Naive thymus-derived CD4-positive, alpha-beta T cell (primary cell): ENCODE data around the gene TERT. TPM values are rescaled to one million over a fixed set of nuclear protein-coding genes. Genes with fewer than 3 reads are reported as not detected.
"Not testable (repeated sequence)": the region's sequence is repeated elsewhere in the genome, so short reads cannot be mapped to it uniquely, and the experiment has no call there.

ENCODE experiments used
- ATAC-seq: fragments of 150-1000 bp; cut with Tn5 transposase; 2 replicates; pipeline ENCODE4 v1.10.0; 2021; ENCODE audit warnings: mild to moderate bottlenecking, moderate library complexity
- CTCF ChIA-PET: fragments of 350-600 bp; sonication (Branson Sonifier 250); formaldehyde crosslinking; loops from one replicate; lab custom pipeline; 2021; ENCODE audit warnings: antibody characterized with exemption; lab: Charles Lee
- POLR2A ChIA-PET: fragments of 350-600 bp; sonication (Branson Sonifier 250); formaldehyde crosslinking; loops from one replicate; lab custom pipeline; 2021; ENCODE audit warnings: antibody characterized with exemption, inconsistent platforms; lab: Charles Lee
- DNase-seq, 9 donors: peaks; one replicate each; pipeline versions ENCODE4 v3.0.0 to v3.0.0-alpha.2; 2020 to 2022; ENCODE audit warnings: mixed read lengths in 1 of 9
- H3K27ac ChIP-seq: one replicate; pipeline ENCODE4 v1.7.0; 2013; ENCODE audit warnings: mild to moderate bottlenecking, low read depth, low read length, moderate library complexity
- H3K27me3 ChIP-seq, 2 donors: one replicate each; pipeline ENCODE4 v1.7.0; 2013; ENCODE audit warnings: low read length in 2 of 2, mild to moderate bottlenecking in 2 of 2, moderate library complexity in 2 of 2; ENCODE audit not compliant: control insufficient read depth in 2 of 2, insufficient read depth in 2 of 2
- H3K36me3 ChIP-seq, 3 experiments: 1 replicate in 2 of 3; 2 replicates in 1 of 3; pipeline ENCODE4 v1.7.0; 2013; ENCODE audit warnings: low read length in 3 of 3, mild to moderate bottlenecking in 3 of 3, moderate library complexity in 1 of 3; ENCODE audit not compliant: insufficient read depth in 3 of 3, control insufficient read depth in 2 of 3
- H3K4me1 ChIP-seq, 2 donors: one replicate each; pipeline ENCODE4 v1.7.0; 2013; ENCODE audit warnings: low read length in 2 of 2, mild to moderate bottlenecking in 2 of 2, moderate library complexity in 1 of 2; ENCODE audit not compliant: control insufficient read depth in 2 of 2, insufficient read depth in 2 of 2
- H3K4me3 ChIP-seq: 2 replicates; pipeline ENCODE4 v1.7.0; 2013; ENCODE audit warnings: mild to moderate bottlenecking, low read length
- H3K9me3 ChIP-seq, 3 experiments: 1 replicate in 2 of 3; 2 replicates in 1 of 3; pipeline ENCODE4 v1.7.0; 2013; ENCODE audit warnings: low read length in 3 of 3; ENCODE audit not compliant: control insufficient read depth in 2 of 3
- H3K27ac Mint-ChIP-seq, 9 donors: one replicate each; pipeline ENCODE4 v1.8.0; 2020 to 2022; ENCODE audit warnings: mixed read lengths in 9 of 9, mild to moderate bottlenecking in 8 of 9, moderate library complexity in 5 of 9, inconsistent platforms in 2 of 9
- H3K27me3 Mint-ChIP-seq, 5 donors: one replicate each; pipeline ENCODE4 v1.8.0; 2021 to 2022; ENCODE audit warnings: mixed read lengths in 5 of 5, mild to moderate bottlenecking in 1 of 5
- H3K36me3 Mint-ChIP-seq, 5 donors: one replicate each; pipeline ENCODE4 v1.8.0; 2020 to 2022; ENCODE audit warnings: mixed read lengths in 5 of 5, mild to moderate bottlenecking in 3 of 5, inconsistent platforms in 1 of 5
- H3K4me1 Mint-ChIP-seq, 7 donors: one replicate each; pipeline ENCODE4 v1.8.0; 2020 to 2022; ENCODE audit warnings: mixed read lengths in 7 of 7, mild to moderate bottlenecking in 3 of 7, inconsistent platforms in 1 of 7
- H3K4me3 Mint-ChIP-seq, 10 donors: one replicate each; pipeline ENCODE4 v1.8.0; 2020 to 2022; ENCODE audit warnings: mild to moderate bottlenecking in 10 of 10, mixed read lengths in 10 of 10, moderate library complexity in 6 of 10, inconsistent platforms in 2 of 10
- H3K9me3 Mint-ChIP-seq, 11 donors: one replicate each; pipeline ENCODE4 v1.8.0; 2020 to 2022; ENCODE audit warnings: mixed read lengths in 11 of 11, mild to moderate bottlenecking in 4 of 11, inconsistent platforms in 1 of 11, moderate library complexity in 1 of 11
- intact Hi-C, 2 donors: fragments of 100-400 bp; cut with micrococcal nuclease; formaldehyde crosslinking; loops; one replicate each; pipeline ENCODE4 v1.15.1; 2023
- polyA plus RNA-seq, 2 donors: library from polyadenylated mRNA; unstranded; fragments of 300-500 nt; fragmentation: Illumina TruSeq; gene quantifications; one replicate each; pipeline ENCODE4 v1.2.3, GENCODE V29; 2021
- total RNA-seq, 6 experiments: library from RNA in 5 of 6; stranded (reverse) in 5 of 6; gene quantifications; 1 replicate in 5 of 6; 2 replicates in 1 of 6; pipeline ENCODE4 v1.2.3 and lab custom pipeline; 2021 to 2026

The TERT gene
- total and polyA plus RNA-seq, 7 experiments from 2014 or later = 0.13 to 3.3 (median 1.3) TPM; not detected in 1

GRCh38 chr5:1329111-1329579 is 34.3 kb upstream of the TERT start:
- H3K36me3 Mint-ChIP-seq = peaks cover 0 to 27% (median 8%) of the 10 kb centered on the region in 5 donors
- H3K27ac Mint-ChIP-seq = peak overlapping the region in 2 of 9 donors; percentile 37 to 54
- H3K4me1 Mint-ChIP-seq = peaks cover 3 to 14% (median 10%) of the 10 kb centered on the region in 7 donors
- H3K4me3 Mint-ChIP-seq = no peak overlapping the region
- H3K27me3 ChIP-seq = no peaks in the 10 kb centered on the region
- no peak overlapping the region for H3K4me3 ChIP-seq
- H3K9me3 Mint-ChIP-seq = peaks cover 0 to 3% (median 0%) of the 10 kb centered on the region in 11 donors
- no peaks in the 10 kb centered on the region for H3K4me1 ChIP-seq
- POLR2A ChIA-PET = interaction anchor here (0.7 to 1.4 kb wide), 3 partner anchors 11 to 16 kb away, joined by 3 to 5 read pairs (median 4); no protein-coding TSS in a partner anchor
- CTCF ChIA-PET = interaction anchor here (1.0 kb wide), 1 partner anchor 316 kb away, joined by 4 read pairs; no protein-coding TSS in a partner anchor
- intact Hi-C loops = no loop called here
- ATAC-seq (no peak), DNase-seq (no peak)
- no peaks in the 10 kb centered on the region for H3K9me3 ChIP-seq
- no peak overlapping the region for H3K27ac ChIP-seq
- H3K27me3 Mint-ChIP-seq = no peaks in the 10 kb centered on the region
- peaks cover 21 to 85% (median 21%) of the 10 kb centered on the region in 3 experiments for H3K36me3 ChIP-seq

- ATAC-seq, H3K27me3 Mint-ChIP-seq, H3K27ac ChIP-seq, intact Hi-C loops, H3K9me3 ChIP-seq, DNase-seq, H3K4me3 Mint-ChIP-seq, H3K4me1 ChIP-seq, H3K27me3 ChIP-seq, H3K9me3 Mint-ChIP-seq, H3K4me3 ChIP-seq: not testable (repeated sequence)
- ChIA-PET POLR2A (interaction anchor here (0.7 to 1.4 kb wide), 3 partner anchors 10 to 15 kb away, joined by 3 to 5 read pairs (median 4); no protein-coding TSS in a partner anchor), CTCF (interaction anchor here (0.7 to 1.0 kb wide), 2 partner anchors 264 to 316 kb away, joined by 4 to 6 read pairs; no protein-coding TSS in a partner anchor)
- Mint-ChIP-seq H3K27ac (peak overlapping the region in 6 of 9 donors; percentile 13 to 84 (median 64)), H3K4me1 (peaks cover 3 to 14% (median 10%) of the 10 kb centered on the region in 7 donors), H3K36me3 (peaks cover 0 to 27% (median 8%) of the 10 kb centered on the region in 5 donors)
- H3K36me3 ChIP-seq = peaks cover 15 to 85% (median 19%) of the 10 kb centered on the region in 3 experiments
Measured at GRCh38 chr5:1328237-1329110, 33.6 kb upstream of the TERT start.

DNA sequence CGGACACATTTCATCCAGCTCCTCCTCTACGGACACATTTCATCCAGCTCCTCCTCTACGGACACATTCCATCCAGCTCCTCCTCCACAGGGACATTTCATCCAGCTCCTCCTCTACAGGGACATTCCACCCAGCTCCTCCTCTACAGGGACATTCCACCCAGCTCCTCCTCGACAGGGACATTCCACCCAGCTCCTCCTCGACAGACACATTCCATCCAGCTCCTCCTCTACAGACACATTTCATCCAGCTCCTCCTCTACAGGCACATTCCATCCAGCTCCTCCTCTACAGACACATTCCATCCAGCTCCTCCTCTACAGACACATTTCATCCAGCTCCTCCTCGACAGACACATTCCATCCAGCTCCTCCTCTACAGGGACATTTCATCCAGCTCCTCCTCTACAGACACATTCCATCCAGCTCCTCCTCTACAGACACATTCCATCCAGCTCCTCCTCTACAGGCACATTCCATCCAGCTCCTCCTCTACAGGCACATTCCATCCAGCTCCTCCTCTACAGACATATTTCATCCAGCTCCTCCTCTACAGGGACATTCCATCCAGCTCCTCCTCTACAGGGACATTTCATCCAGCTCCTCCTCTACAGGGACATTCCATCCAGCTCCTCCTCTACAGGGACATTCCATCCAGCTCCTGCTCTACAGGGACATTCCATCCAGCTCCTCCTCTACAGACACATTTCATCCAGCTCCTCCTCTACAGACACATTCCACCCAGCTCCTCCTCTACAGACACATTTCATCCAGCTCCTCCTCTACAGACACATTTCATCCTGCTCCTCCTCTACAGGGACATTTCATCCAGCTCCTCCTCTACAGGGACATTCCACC is 32.3 kb upstream of the TERT start:
- H3K4me3 ChIP-seq, H3K9me3 ChIP-seq, H3K9me3 Mint-ChIP-seq, DNase-seq, H3K27me3 ChIP-seq, H3K4me1 ChIP-seq, H3K27me3 Mint-ChIP-seq, H3K27ac ChIP-seq, intact Hi-C loops, CTCF ChIA-PET, H3K4me3 Mint-ChIP-seq, ATAC-seq: not testable (repeated sequence)
- peak overlapping the region in 7 of 9 donors; percentile 26 to 84 (median 48) for H3K27ac Mint-ChIP-seq
- POLR2A ChIA-PET = interaction anchor here (0.7 to 1.7 kb wide), 4 partner anchors 10 to 1141 kb away, joined by 4 to 8 read pairs (median 4); no protein-coding TSS in a partner anchor
- H3K36me3 ChIP-seq = peaks cover 8 to 86% (median 13%) of the 10 kb centered on the region in 3 experiments
- H3K4me1 Mint-ChIP-seq = peaks cover 3 to 14% (median 10%) of the 10 kb centered on the region in 7 donors
- peaks cover 0 to 22% (median 5%) of the 10 kb centered on the region in 5 donors for H3K36me3 Mint-ChIP-seq

DNA sequence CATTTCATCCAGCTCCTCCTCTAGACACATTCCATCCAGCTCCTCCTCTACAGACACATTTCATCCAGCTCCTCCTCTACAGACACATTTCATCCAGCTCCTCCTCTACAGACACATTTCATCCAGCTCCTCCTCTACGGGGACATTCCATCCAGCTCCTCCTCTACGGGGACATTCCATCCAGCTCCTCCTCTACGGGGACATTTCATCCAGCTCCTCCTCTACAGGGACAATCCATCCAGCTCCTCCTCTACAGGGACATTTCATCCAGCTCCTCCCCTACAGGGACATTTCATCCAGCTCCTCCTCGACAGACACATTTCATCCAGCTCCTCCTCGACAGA is 31.6 kb upstream of the TERT start:
- POLR2A ChIA-PET = interaction anchor here (0.7 to 1.7 kb wide), 4 partner anchors 9 to 221 kb away, joined by 4 to 8 read pairs (median 5); no protein-coding TSS in a partner anchor
- ATAC-seq, intact Hi-C loops: not testable (repeated sequence)

DNA sequence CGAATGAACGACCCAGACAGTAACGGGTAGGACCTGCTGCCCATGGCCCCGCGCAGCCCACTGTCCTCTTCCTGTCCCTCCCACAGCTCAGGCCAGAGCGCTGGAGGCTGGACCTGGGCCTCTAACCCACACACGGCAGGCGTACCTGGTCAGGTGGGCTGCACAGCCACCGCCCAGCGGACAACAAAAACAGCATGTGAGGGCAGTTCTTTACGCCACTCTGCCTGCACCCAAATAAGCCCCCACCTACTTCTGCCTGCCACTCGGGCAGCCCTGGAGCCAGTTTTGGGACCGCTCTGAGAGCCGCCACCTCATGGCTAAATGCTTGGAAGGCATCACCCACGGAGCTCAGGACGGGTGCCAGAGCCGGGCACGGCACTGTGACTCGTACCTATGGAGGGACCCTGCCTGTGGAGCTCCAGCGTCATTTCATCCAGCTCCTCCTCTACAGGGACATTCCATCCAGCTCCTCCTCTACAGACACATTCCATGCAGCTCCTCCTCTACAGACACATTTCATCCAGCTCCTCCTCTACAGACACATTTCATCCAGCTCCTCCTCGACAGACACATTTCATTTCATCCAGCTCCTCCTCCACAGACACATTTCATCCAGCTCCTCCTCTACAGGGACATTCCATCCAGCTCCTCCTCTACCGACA is 31.1 kb upstream of the TERT start:
- H3K36me3 Mint-ChIP-seq = peaks cover 0 to 23% (median 12%) of the 10 kb centered on the region in 5 donors

More for the DNA sequence above, 31.6 kb upstream of the TERT start:
- H3K27ac Mint-ChIP-seq = peak overlapping the region in 5 of 9 donors; percentile 33 to 84 (median 68)
- H3K27me3 ChIP-seq, H3K4me3 ChIP-seq, H3K4me1 ChIP-seq, CTCF ChIA-PET, H3K4me3 Mint-ChIP-seq, DNase-seq, H3K9me3 ChIP-seq, H3K27me3 Mint-ChIP-seq, H3K27ac ChIP-seq, H3K9me3 Mint-ChIP-seq: not testable (repeated sequence)
- H3K36me3 Mint-ChIP-seq = peaks cover 0 to 20% (median 7%) of the 10 kb centered on the region in 5 donors
- H3K36me3 ChIP-seq = peaks cover 1 to 86% (median 14%) of the 10 kb centered on the region in 3 experiments
- peaks cover 0 to 14% (median 10%) of the 10 kb centered on the region in 7 donors for H3K4me1 Mint-ChIP-seq

More for the DNA sequence above, 31.1 kb upstream of the TERT start:
- no peaks in the 10 kb centered on the region for H3K27me3 Mint-ChIP-seq
- POLR2A ChIA-PET = interaction anchor here (0.7 to 1.7 kb wide), 4 partner anchors 9 to 220 kb away, joined by 4 to 8 read pairs (median 5); no protein-coding TSS in a partner anchor
- peak overlapping the region in 5 of 9 donors; percentile 33 to 84 (median 68) for H3K27ac Mint-ChIP-seq
- no peaks in the 10 kb centered on the region for H3K9me3 ChIP-seq
- H3K27ac ChIP-seq = no peak overlapping the region
- peaks cover 0 to 14% (median 10%) of the 10 kb centered on the region in 7 donors for H3K4me1 Mint-ChIP-seq
- peaks cover 0 to 86% (median 11%) of the 10 kb centered on the region in 3 experiments for H3K36me3 ChIP-seq
- no peaks in the 10 kb centered on the region for H3K27me3 ChIP-seq
- CTCF ChIA-PET = no interaction called here
- H3K4me3 Mint-ChIP-seq = no peak overlapping the region
- peaks cover 0 to 3% (median 0%) of the 10 kb centered on the region in 11 donors for H3K9me3 Mint-ChIP-seq
- H3K4me3 ChIP-seq = no peak overlapping the region
- DNase-seq (peak in 3 of 9 donors; percentile 1 to 16 (median 2)), ATAC-seq (no peak)
- no peaks in the 10 kb centered on the region for H3K4me1 ChIP-seq
- intact Hi-C loops = no loop called here
